Hepatocyte (in vitro differentiated cells): ENCODE measurements around the gene MAGI1. TPM values are rescaled to one million over a fixed set of nuclear protein-coding genes. Genes with fewer than 3 reads are reported as not detected.

Source experiments
- DNase-seq: peaks from one replicate; pipeline ENCODE4 v3.0.0-alpha.2; 2016; ENCODE audit warnings: low spot score
- H2AFZ ChIP-seq: fragments of 200-600 bp; sonication (generic); 2 replicates; pipeline ENCODE4 v1.6.0; 2016; ENCODE audit warnings: antibody characterized with exemption, mild to moderate bottlenecking
- H3K27ac ChIP-seq: fragments of 200-600 bp; sonication (generic); 2 replicates; pipeline ENCODE4 v1.5.1; 2016; ENCODE audit warnings: mild to moderate bottlenecking
- H3K27me3 ChIP-seq: fragments of 200-600 bp; sonication (generic); 2 replicates; pipeline ENCODE4 v1.6.1; 2016
- H3K36me3 ChIP-seq: fragments of 200-600 bp; sonication (generic); replicated peaks from 2 replicates; pipeline ENCODE4 v1.5.1; 2016; ENCODE audit warnings: low read depth; ENCODE audit not compliant: insufficient read depth
- H3K4me1 ChIP-seq: fragments of 200-600 bp; sonication (generic); 2 replicates; pipeline ENCODE4 v1.5.1; 2016; ENCODE audit warnings: mild to moderate bottlenecking, moderate library complexity; ENCODE audit not compliant: insufficient read depth
- H3K4me2 ChIP-seq: fragments of 200-600 bp; sonication (generic); 2 replicates; pipeline ENCODE4 v1.6.0; 2016
- H3K4me3 ChIP-seq: fragments of 200-600 bp; sonication (generic); 2 replicates; pipeline ENCODE4 v1.5.1; 2016; ENCODE audit warnings: mild to moderate bottlenecking
- H3K79me2 ChIP-seq: fragments of 200-600 bp; sonication (generic); 2 replicates; pipeline ENCODE4 v1.6.0; 2017; ENCODE audit warnings: mild to moderate bottlenecking
- H3K9me2 ChIP-seq: fragments of 200-600 bp; sonication (generic); replicated peaks from 2 replicates; pipeline ENCODE4 v1.6.0; 2017; ENCODE audit warnings: mild to moderate bottlenecking; ENCODE audit not compliant: insufficient read depth
- H3K9me3 ChIP-seq: fragments of 200-600 bp; sonication (generic); 2 replicates; pipeline ENCODE4 v1.5.1; 2016; ENCODE audit warnings: low read depth, mild to moderate bottlenecking
- H4K20me1 ChIP-seq: fragments of 200-600 bp; sonication (generic); 2 replicates; pipeline ENCODE4 v1.6.0; 2016; ENCODE audit warnings: mild to moderate bottlenecking; ENCODE audit not compliant: insufficient read depth, poor library complexity, severe bottlenecking
- EZH2 ChIP-seq: fragments of 200-600 bp; sonication (generic); IDR thresholded peaks from 2 replicates; pipeline ENCODE4 v1.6.1; 2016; ENCODE audit warnings: antibody characterized with exemption, mild to moderate bottlenecking, borderline replicate concordance
- EZH2phosphoT487 ChIP-seq: fragments of 200-600 bp; sonication (generic); IDR thresholded peaks from one replicate; pipeline ENCODE4 v1.6.1; 2018; ENCODE audit warnings: antibody characterized with exemption, mild to moderate bottlenecking, low read depth, moderate library complexity; ENCODE audit not compliant: unreplicated experiment, severe bottlenecking
- WGBS: methylation state at CpG from one replicate; pipeline ENCODE4 v1.1.6; 2016; ENCODE audit warnings: low lambda C conversion rate; ENCODE audit errors: missing lambda C conversion rate; 5-methylcytosine and 5-hydroxymethylcytosine counted together
- polyA plus RNA-seq: library from polyadenylated mRNA; unstranded; fragments of >200 nt; fragmentation: Nextera tagmentation; extraction: Ambion mirVana; gene quantifications from 2 replicates; pipeline ENCODE4 v1.2.1, GENCODE V29; 2016
- total RNA-seq: library from RNA; depleted of rRNA; stranded (reverse); fragments of >200 nt; gene quantifications from 2 replicates; pipeline ENCODE4 v1.2.3, GENCODE V29; 2014
- TF ChIP-seq, protein P1 (sequence below): fragments of 200-600 bp; sonication (generic); IDR thresholded peaks from 2 replicates; pipeline ENCODE4 v1.5.1; 2016; ENCODE audit warnings: antibody characterized with exemption, mild to moderate bottlenecking; ENCODE audit not compliant: poor library complexity

Gene MAGI1
- total and polyA plus RNA-seq, 2 experiments from 2014 or later, result 26.2 to 43.5 TPM

DNA sequence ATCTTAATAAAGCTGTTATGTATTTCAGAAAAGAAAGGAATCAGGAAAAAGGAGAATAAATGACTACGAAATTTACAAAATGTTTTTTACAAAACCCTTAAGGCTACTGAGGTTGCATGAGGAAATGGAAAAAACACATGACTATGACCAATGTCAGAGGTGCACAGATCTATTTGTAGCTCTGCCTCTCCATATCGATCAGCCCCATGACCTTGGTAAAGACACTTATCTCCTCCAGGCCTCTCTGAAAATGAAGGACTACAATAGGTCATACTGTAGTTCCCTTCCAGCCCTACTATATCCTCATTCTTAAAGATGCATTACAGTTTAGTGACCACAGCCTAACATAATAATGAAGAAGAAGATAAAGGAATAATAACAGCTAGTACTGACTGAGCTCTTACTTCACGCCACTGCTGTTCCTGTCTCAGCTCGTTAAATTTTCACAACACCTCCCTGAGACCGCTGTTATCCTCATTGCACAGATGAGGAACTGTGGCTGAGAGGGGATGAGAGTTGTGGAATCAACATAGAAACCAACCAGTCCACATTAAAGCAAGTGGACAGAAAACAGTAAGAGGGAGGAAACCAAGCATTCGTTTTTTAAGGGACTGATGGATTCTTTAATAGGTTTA, 163.2 kb downstream of the MAGI1 start:
- no peak for TF ChIP-seq EZH2phosphoT487
- TF ChIP-seq EZH2, result no peak
- TF ChIP-seq, protein P1, sequence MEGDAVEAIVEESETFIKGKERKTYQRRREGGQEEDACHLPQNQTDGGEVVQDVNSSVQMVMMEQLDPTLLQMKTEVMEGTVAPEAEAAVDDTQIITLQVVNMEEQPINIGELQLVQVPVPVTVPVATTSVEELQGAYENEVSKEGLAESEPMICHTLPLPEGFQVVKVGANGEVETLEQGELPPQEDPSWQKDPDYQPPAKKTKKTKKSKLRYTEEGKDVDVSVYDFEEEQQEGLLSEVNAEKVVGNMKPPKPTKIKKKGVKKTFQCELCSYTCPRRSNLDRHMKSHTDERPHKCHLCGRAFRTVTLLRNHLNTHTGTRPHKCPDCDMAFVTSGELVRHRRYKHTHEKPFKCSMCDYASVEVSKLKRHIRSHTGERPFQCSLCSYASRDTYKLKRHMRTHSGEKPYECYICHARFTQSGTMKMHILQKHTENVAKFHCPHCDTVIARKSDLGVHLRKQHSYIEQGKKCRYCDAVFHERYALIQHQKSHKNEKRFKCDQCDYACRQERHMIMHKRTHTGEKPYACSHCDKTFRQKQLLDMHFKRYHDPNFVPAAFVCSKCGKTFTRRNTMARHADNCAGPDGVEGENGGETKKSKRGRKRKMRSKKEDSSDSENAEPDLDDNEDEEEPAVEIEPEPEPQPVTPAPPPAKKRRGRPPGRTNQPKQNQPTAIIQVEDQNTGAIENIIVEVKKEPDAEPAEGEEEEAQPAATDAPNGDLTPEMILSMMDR, result no peak
- no peak for DNase-seq

DNA sequence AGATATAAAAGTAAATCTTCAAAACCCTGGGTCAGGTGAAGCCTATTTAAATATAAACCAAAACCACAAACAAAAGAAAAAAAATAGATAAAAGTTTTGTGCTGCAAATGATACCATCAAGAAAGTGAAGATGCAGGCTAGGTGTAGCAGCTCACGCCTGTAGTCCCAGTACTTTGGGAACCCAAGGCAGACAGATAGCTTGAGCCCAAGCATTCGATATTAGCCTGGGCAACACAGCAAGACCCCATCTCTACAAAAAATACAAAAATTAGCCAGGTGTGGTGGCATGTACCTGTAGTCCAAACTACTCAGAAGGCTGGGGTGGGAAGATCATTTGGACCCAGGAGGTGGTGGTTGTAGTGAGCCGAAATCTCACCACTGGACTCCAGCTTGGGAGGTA, 164.8 kb downstream of the MAGI1 start:
- Histone ChIP-seq H2AFZ (no peak overlapping the region), H4K20me1 (peaks cover 6% of the 10 kb centered on the region), H3K9me2 (no peaks in the 10 kb centered on the region), H3K9me3 (no peaks in the 10 kb centered on the region), H3K4me2 (no peak overlapping the region), H3K27me3 (no peaks in the 10 kb centered on the region), H3K27ac (no peak overlapping the region), H3K36me3 (no peaks in the 10 kb centered on the region), H3K79me2 (peaks cover 79% of the 10 kb centered on the region), H3K4me3 (no peak overlapping the region), H3K4me1 (peaks cover 8% of the 10 kb centered on the region)
- no peak for DNase-seq
- 96% methylated on average over 3 of the region's 3 CpGs for WGBS
- TF ChIP-seq, protein P1, result no peak
- TF ChIP-seq EZH2phosphoT487 (no peak), EZH2 (no peak)

More for the DNA sequence above, 163.2 kb downstream of the MAGI1 start:
- Histone ChIP-seq H3K27me3 (no peaks in the 10 kb centered on the region), H3K9me2 (no peaks in the 10 kb centered on the region), H3K36me3 (no peaks in the 10 kb centered on the region), H4K20me1 (peaks cover 6% of the 10 kb centered on the region), H3K4me3 (no peak overlapping the region), H3K9me3 (no peaks in the 10 kb centered on the region), H2AFZ (no peak overlapping the region), H3K79me2 (peaks cover 85% of the 10 kb centered on the region), H3K4me1 (peaks cover 8% of the 10 kb centered on the region), H3K4me2 (no peak overlapping the region), H3K27ac (no peak overlapping the region)
- 73% methylated on average over 6 of the region's 6 CpGs for WGBS

DNA sequence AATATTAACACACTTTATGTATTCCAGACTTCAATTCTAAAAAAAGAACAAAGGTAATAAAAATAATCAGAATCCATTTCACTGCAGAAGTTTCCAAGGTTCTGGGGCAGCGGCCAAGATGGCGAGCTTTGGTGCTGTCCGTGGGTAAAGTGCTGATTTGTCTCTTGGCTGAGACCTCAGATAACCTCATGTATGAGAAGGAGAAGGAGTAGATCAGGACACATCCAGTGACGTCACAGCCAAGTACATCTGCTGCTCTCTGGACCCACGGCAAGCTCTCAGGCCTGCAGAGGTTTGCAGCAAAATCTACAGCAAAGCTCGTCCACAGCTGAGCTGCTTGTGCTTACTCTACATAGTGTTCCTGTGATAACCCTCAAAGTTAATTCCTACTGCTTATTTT, 165.7 kb downstream of the MAGI1 start:
- H3K79me2 ChIP-seq, result peaks cover 76% of the 10 kb centered on the region

More for the DNA sequence above, 165.7 kb downstream of the MAGI1 start:
- Histone ChIP-seq H4K20me1 (peaks cover 3% of the 10 kb centered on the region), H3K9me2 (no peaks in the 10 kb centered on the region), H3K4me2 (no peak overlapping the region), H3K4me1 (peaks cover 8% of the 10 kb centered on the region), H3K27me3 (no peaks in the 10 kb centered on the region), H3K36me3 (no peaks in the 10 kb centered on the region), H3K4me3 (no peak overlapping the region), H3K27ac (no peak overlapping the region), H3K9me3 (no peaks in the 10 kb centered on the region), H2AFZ (no peak overlapping the region)
- TF ChIP-seq, protein P1, result no peak
- TF ChIP-seq EZH2phosphoT487 (no peak), EZH2 (no peak)
- 77% methylated on average over 6 of the region's 6 CpGs for WGBS
- peak; percentile 55 for DNase-seq
